GM21423 (cell line): ENCODE results near the gene ZNF136.

Experiments
- ATAC-seq: cut with Tn5 transposase; IDR thresholded peaks from one replicate; pipeline ENCODE4 v1.9.1; 2021; ENCODE audit warnings: mild to moderate bottlenecking, moderate library complexity; ENCODE audit not compliant: unreplicated experiment

The ZNF136 gene

DNA sequence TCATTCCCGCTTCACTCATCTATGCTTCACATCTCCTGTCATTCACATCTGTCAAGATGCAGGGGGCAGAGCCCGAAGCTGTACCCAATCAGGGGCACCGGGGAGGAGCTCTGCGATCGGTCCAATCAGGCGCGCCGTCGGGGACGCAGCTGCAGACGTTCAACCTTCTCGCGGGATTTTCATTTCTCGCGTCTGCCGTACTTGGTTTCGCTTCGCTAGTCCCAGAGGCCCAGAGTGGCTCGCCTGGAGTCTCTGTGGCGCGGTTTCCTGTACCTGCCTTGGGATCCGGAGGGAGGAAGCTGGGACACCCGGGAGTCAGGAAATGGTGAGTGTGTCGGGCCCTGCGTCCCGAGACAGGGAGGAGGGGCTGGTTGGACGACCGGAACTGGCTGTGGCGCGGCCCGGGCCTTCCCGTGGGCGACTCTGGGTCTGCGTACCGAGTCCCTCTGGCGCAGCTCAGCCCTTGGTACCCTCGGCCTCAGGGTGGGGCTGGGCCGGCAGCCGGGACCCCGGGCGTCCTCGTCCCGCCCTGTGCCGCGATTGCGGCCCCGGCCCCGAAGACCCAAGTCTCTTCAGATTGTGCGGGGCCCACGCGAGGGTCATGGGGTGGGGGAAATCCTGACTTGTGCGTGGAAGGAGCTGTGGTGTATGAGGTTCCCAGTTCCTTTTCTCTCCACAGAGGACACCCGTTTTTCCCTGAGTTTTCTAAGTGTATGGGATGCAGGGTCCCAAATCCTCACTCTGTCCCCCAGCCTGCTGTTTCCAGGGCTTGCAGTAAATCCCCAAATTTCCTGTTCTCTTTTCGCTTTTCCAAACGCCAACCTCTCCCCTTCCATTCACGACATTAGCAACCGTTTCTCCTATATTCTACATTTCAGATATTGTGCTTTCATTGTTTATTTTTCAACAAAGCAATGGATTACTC is at the start of gene ZNF136:
TSS of gene ZNF136 (plus strand) at position 215 of the 925 bp plus-strand sequence. CDS start at position 323, 108 bp downstream.
- peak; percentile 97 for ATAC-seq

DNA sequence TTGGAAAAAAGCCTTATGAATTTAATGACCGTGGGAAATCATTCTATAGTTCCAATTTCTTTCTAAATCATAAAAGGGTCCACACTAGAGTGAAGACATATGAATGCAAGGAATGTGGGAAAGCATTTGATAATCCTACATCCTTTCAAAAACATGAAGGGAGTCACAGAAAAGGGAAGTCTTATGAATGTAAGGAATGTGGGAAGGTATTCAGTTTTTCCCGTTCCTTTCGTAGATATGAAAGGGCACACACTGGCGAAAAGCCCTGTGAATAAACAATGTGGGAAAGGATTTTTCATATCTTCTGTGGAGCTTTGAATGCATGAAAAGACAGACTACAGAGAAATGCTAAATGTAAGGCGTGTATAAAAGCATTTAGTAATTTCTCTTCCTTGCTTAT is 49.8 kb upstream of the ZNF136 start:
- no peak for ATAC-seq

GRCh38 chr19:12117201-12117970 is 45.5 kb upstream of the ZNF136 start:
- ATAC-seq: no peak

DNA sequence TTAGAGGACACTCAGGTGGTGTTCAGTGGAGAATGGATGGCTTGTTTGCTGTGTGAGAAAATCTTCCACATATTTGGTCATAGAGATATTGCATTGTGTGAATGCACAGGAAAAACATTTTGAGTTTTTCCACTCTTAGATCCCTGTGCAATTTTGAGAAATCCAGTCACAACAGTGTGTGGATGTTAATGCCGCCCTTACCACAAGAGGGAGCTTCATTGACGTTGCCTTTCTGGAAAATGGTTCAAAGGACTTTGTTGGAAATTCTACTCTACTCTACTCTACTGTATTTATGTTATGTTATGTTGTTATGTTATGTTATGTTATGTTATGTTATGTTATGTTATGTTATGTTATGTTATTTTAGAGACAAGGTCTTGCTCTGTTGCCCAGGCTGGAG is 36.2 kb upstream of the ZNF136 start:
- ATAC-seq: no peak

- ATAC-seq: no peak
These were observed 29.8 kb upstream of the ZNF136 start for GRCh38 chr19:12133069-12133468.

DNA sequence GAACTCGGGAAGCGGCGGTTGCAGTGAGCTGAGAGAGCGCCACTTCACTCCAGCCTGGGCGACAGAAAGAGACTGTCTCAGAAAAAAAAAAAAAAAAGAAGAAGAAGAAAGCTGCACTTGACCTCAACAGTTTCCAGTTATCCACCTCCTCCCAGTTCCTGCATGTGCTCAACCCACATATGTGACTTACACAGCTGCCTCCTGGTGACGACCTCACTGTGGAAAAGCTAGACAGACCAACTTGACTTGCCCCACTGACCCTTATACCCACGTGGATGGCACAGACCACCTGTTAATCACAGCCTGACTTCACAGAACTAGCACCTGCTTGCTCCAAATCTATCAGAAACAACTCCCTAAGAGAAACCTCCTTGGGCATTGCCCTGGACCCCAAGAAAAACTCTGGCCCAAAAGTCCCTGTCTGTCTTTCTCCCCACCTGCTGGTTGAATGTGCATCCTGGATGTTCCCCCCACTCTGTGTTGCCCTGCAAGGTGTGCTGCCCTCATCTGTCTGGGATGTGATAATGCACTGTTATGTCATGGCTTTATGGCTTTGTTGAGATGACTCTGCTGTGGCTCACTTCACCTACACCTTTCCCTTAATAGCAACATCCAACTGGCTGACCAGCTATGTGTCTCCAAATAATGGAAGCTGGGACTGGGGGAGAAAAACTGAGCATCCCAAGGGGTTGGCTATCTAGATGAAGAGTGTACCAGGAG is 25.5 kb upstream of the ZNF136 start:
- ATAC-seq: no peak

- no peak for ATAC-seq
These were observed 23.6 kb upstream of the ZNF136 start for GRCh38 chr19:12139269-12139668.

GRCh38 chr19:12139885-12140544 is 22.9 kb upstream of the ZNF136 start, which contains the start of gene ZNF20:
Gene ZNF20, minus strand, starts transcription at chr19:12140350. Its CDS starts 168 bp downstream, at chr19:12140182.
- peak; percentile 84 for ATAC-seq

GRCh38 chr19:12140545-12141404 is 22.1 kb upstream of the ZNF136 start:
- no peak for ATAC-seq

DNA sequence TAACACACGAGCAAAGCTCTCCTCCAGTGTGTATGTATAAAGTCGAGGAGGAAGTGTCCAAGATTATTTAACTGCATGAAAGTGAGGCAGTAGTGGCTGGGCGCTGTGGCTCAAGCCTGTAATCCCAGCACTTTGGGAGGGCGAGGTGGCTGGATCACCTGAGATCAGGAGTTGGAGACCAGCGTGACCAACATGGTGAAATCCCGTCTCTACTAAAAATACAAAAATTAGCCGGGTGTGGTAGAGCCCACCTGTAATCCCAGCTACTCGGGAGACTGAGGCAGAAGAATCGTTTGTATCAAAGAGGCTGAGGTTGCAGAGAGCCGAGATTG is 21.5 kb upstream of the ZNF136 start:
- no peak for ATAC-seq

GRCh38 chr19:12145348-12145747 is 17.5 kb upstream of the ZNF136 start:
- no peak for ATAC-seq

DNA sequence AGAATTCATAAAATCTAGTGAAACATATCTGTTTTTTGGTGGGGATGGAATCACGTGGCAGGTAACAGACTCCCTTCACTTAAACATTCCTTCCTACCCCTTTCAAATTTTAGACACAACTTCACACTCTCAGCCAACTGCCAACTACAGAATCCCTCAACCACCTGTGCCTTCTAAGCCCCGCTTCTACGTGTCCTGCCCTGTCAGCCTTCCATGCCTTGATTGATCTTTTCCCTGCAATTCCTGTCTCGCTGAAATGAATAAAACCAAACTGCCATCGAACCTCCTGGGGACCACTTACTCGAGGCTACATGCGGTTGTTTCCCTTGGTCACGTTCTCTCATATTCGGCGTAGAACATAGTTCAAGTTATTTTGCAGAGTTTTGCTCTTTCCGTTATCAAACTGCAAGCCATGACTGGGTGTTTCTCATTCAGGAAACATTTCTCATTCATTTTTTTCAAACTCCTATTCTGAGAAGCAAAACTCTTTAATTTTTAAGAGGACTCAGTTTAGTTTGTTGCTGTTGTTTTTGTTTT is 7.5 kb upstream of the ZNF136 start:
- ATAC-seq: no peak

DNA sequence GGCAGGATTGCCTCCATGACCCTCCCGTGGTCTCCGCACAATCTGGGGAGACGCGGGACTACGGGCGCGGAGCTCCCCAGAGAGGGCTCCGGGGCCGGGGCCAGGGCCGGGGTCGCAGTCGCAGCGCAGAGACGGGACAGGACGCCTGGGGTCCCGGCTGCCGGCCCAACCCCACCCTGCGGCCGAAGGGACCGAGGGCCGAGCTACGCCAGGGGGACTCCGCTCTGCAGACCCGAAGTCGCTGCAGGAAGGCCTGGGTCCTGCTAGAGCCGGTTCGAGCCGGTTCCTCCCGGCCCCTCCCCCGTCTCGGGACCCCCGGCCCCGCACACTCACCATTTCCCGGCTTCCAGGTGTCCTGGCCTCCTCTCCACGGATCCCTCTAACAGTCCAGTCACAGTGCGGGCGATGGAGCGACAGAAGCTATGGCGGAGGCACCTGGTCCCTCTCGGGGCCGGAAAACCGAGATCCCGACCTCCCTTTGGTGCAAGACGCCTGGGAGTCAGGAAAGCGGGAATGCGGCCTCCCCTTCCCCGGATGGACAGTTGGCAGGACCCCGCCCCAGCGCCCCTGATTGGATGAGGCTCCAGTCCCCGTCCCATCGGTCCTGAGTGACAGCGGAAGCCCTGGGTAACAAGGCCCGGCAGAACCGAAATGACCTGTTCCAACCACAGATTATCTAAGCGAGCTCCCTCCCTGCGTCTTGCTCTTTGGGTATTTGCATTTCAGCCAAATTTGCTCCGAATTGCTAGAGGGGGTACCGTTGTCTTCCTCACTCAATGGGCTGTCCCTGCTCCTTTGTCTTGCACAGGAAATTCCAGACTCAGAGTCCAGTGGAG is 6.5 kb upstream of the ZNF136 start, which contains the start of gene ZNF625:
TSS of gene ZNF625 (minus strand) at position 512 of the 836 bp plus-strand sequence. CDS start at position 336, 176 bp downstream.
- peak; percentile 71 for ATAC-seq

- no peak for ATAC-seq
These were observed 3.0 kb upstream of the ZNF136 start for GRCh38 chr19:12159773-12160414.

DNA sequence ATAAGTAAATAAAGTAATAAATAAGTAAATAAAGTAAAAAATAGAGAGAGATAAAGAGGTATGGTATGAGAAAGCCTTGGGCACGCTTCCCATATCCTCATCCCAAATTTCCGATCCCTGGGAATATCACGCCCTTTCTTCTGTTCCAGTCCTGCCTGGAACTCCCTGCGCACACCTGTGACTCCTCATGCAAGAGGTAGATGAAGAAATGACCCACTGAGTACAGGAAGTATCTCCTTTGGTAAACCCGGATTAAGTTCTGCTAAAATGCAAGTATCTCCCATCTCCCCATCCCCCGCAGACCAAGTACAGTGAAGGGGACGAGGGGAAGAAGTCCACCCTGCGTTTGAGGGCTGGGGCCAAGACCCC is 399 bp upstream of the ZNF136 start:
- ATAC-seq: peak; percentile 12

- no peak for ATAC-seq
These were observed 930 bp downstream of the ZNF136 start for GRCh38 chr19:12163826-12164225.

- ATAC-seq: no peak
These were observed 3.7 kb downstream of the ZNF136 start for GRCh38 chr19:12166626-12167025.

DNA sequence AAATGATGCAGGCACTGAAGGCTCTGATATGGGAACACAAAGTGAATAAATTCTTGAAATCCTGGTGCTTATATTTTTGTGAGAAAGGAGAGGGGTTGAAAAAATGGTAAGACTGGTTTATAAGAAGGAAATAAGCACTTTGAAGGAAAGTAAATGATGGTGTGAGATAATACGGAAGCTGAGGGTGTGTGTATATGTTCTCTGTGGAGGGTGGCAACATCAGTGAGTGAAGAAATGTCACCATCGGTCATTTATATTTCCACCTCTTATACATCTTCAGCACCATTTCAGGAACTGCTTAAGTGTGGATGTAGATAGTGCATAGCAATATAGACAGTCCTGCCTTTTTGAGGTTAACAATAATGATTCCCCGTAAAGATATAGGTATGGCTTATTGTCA is 17.5 kb downstream of the ZNF136 start:
- no peak for ATAC-seq
